Activated naive CD4-positive, alpha-beta T cell treated with anti-CD3 and anti-CD28 coated beads, Interleukin-2, amount 50 U/mL, for 72 hours (primary cell): ENCODE data around the gene FLNC. TPM values are rescaled to one million over a fixed set of nuclear protein-coding genes. Genes with fewer than 3 reads are reported as not detected.
A peak's percentile ranks its signal among the peaks of the same experiment; 100 is the strongest.

ENCODE experiments used
- ATAC-seq, 2 donors: fragments of 150-1000 bp; cut with Tn5 transposase; 2 replicates each; pipeline ENCODE4 v1.10.0; 2021; ENCODE audit warnings: mild to moderate bottlenecking in 2 of 2, moderate library complexity in 2 of 2
- DNase-seq, 2 donors: peaks; one replicate each; pipeline ENCODE4 v3.0.0; 2021 to 2022; ENCODE audit warnings: low spot score in 2 of 2
- H3K27ac Mint-ChIP-seq, 2 donors: one replicate each; pipeline ENCODE4 v1.8.0; 2022; ENCODE audit warnings: mild to moderate bottlenecking in 2 of 2, mixed read lengths in 2 of 2
- H3K36me3 Mint-ChIP-seq, 2 donors: one replicate each; pipeline ENCODE4 v1.8.0; 2022; ENCODE audit warnings: mixed read lengths in 2 of 2
- H3K9me3 Mint-ChIP-seq, 2 donors: one replicate each; pipeline ENCODE4 v1.8.0; 2022; ENCODE audit warnings: mixed read lengths in 2 of 2
- total RNA-seq, 2 donors: library from RNA; stranded (reverse); gene quantifications; one replicate each; pipeline ENCODE4 v1.2.3, GENCODE V29; 2022

Gene FLNC
- total RNA-seq, 2 donors from 2014 or later: 0.02 to 0.14 TPM

GRCh38 chr7:128794436-128794835 lies 35.8 kb upstream of the FLNC start:
- Mint-ChIP-seq H3K9me3 (no peaks in the 10 kb centered on the region), H3K27ac (no peak overlapping the region), H3K36me3 (no peaks in the 10 kb centered on the region)
- no peak for DNase-seq
- no peak for ATAC-seq

GRCh38 chr7:128795129-128795528 lies 35.1 kb upstream of the FLNC start:
- no peak overlapping the region for H3K27ac Mint-ChIP-seq

GRCh38 chr7:128796327-128796726 lies 33.9 kb upstream of the FLNC start:
- peaks cover 0 to 5% of the 10 kb centered on the region in 2 donors for H3K36me3 Mint-ChIP-seq
- H3K27ac Mint-ChIP-seq: no peak overlapping the region
- H3K9me3 Mint-ChIP-seq: no peaks in the 10 kb centered on the region
- DNase-seq: no peak
- no peak for ATAC-seq

More at GRCh38 chr7:128795129-128795528, 35.1 kb upstream of the FLNC start:
- no peaks in the 10 kb centered on the region for H3K36me3 Mint-ChIP-seq
- no peak for ATAC-seq
- no peak for DNase-seq
- H3K9me3 Mint-ChIP-seq: no peaks in the 10 kb centered on the region

GRCh38 chr7:128799451-128799850 lies 30.8 kb upstream of the FLNC start:
- H3K9me3 Mint-ChIP-seq: no peaks in the 10 kb centered on the region
- H3K27ac Mint-ChIP-seq: no peak overlapping the region
- DNase-seq (no peak), ATAC-seq (no peak)
- H3K36me3 Mint-ChIP-seq: peaks cover 0 to 6% of the 10 kb centered on the region in 2 donors

- ATAC-seq: peak in 1 of 2 donors; percentile 52
- no peak overlapping the region for H3K27ac Mint-ChIP-seq
- no peaks in the 10 kb centered on the region for H3K9me3 Mint-ChIP-seq
- H3K36me3 Mint-ChIP-seq: peaks cover 0 to 6% of the 10 kb centered on the region in 2 donors
- DNase-seq: no peak
Observed at GRCh38 chr7:128800567-128800966, 29.6 kb upstream of the FLNC start.

GRCh38 chr7:128801003-128801402 lies 29.2 kb upstream of the FLNC start:
- no peaks in the 10 kb centered on the region for H3K9me3 Mint-ChIP-seq
- H3K36me3 Mint-ChIP-seq: peaks cover 0 to 6% of the 10 kb centered on the region in 2 donors
- H3K27ac Mint-ChIP-seq: peak overlapping the region in 1 of 2 donors; percentile 12
- DNase-seq (no peak), ATAC-seq (no peak)

GRCh38 chr7:128801667-128802418 lies 28.4 kb upstream of the FLNC start:
- no peak for ATAC-seq
- no peaks in the 10 kb centered on the region for H3K9me3 Mint-ChIP-seq
- peaks cover 0 to 6% of the 10 kb centered on the region in 2 donors for H3K36me3 Mint-ChIP-seq
- DNase-seq: no peak
- no peak overlapping the region for H3K27ac Mint-ChIP-seq

- peaks cover 0 to 6% of the 10 kb centered on the region in 2 donors for H3K36me3 Mint-ChIP-seq
Observed at GRCh38 chr7:128804484-128804883, 25.7 kb upstream of the FLNC start.

GRCh38 chr7:128805225-128805624 lies 25.0 kb upstream of the FLNC start:
- no peaks in the 10 kb centered on the region for H3K9me3 Mint-ChIP-seq
- DNase-seq: no peak
- H3K27ac Mint-ChIP-seq: no peak overlapping the region
- peaks cover 0 to 6% of the 10 kb centered on the region in 2 donors for H3K36me3 Mint-ChIP-seq
- ATAC-seq: no peak

More at GRCh38 chr7:128804484-128804883, 25.7 kb upstream of the FLNC start:
- no peaks in the 10 kb centered on the region for H3K9me3 Mint-ChIP-seq
- H3K27ac Mint-ChIP-seq: no peak overlapping the region
- ATAC-seq: no peak
- DNase-seq: no peak

- ATAC-seq (no peak), DNase-seq (no peak)
- Mint-ChIP-seq H3K9me3 (no peaks in the 10 kb centered on the region), H3K36me3 (no peaks in the 10 kb centered on the region), H3K27ac (no peak overlapping the region)
Observed at GRCh38 chr7:128807191-128807590, 23.0 kb upstream of the FLNC start.

- Mint-ChIP-seq H3K27ac (peak overlapping the region in 1 of 2 donors; percentile 47), H3K36me3 (no peaks in the 10 kb centered on the region), H3K9me3 (no peaks in the 10 kb centered on the region)
- no peak for DNase-seq
- no peak for ATAC-seq
Observed at GRCh38 chr7:128809363-128809762, 20.8 kb upstream of the FLNC start.

- ATAC-seq (no peak), DNase-seq (no peak)
- H3K27ac Mint-ChIP-seq: no peak overlapping the region
- H3K9me3 Mint-ChIP-seq: no peaks in the 10 kb centered on the region
- no peaks in the 10 kb centered on the region for H3K36me3 Mint-ChIP-seq
Observed at GRCh38 chr7:128810473-128810872, 19.7 kb upstream of the FLNC start.

GRCh38 chr7:128810997-128811396 lies 19.2 kb upstream of the FLNC start:
- Mint-ChIP-seq H3K27ac (no peak overlapping the region), H3K36me3 (no peaks in the 10 kb centered on the region)

GRCh38 chr7:128811631-128812430 lies 18.4 kb upstream of the FLNC start:
- Mint-ChIP-seq H3K27ac (no peak overlapping the region), H3K36me3 (no peaks in the 10 kb centered on the region), H3K9me3 (no peaks in the 10 kb centered on the region)
- no peak for ATAC-seq
- DNase-seq: no peak

More at GRCh38 chr7:128810997-128811396, 19.2 kb upstream of the FLNC start:
- ATAC-seq (no peak), DNase-seq (no peak)
- no peaks in the 10 kb centered on the region for H3K9me3 Mint-ChIP-seq

- ATAC-seq: no peak
- no peaks in the 10 kb centered on the region for H3K36me3 Mint-ChIP-seq
- H3K9me3 Mint-ChIP-seq: no peaks in the 10 kb centered on the region
Observed at GRCh38 chr7:128812514-128813168, 17.6 kb upstream of the FLNC start.

GRCh38 chr7:128814499-128814898 lies 15.7 kb upstream of the FLNC start:
- DNase-seq: no peak
- ATAC-seq: no peak
- H3K36me3 Mint-ChIP-seq: no peaks in the 10 kb centered on the region
- no peak overlapping the region for H3K27ac Mint-ChIP-seq
- no peaks in the 10 kb centered on the region for H3K9me3 Mint-ChIP-seq

More at GRCh38 chr7:128812514-128813168, 17.6 kb upstream of the FLNC start:
- DNase-seq: no peak
- H3K27ac Mint-ChIP-seq: no peak overlapping the region
